Superior temporal gyrus (tissue), 1 donor: ENCODE data around the gene EHD4.

Experiments used
- DNase-seq: peaks from one replicate; pipeline ENCODE4 v3.0.0-alpha.2; 2016; ENCODE audit errors: extremely low spot score

Gene EHD4

DNA sequence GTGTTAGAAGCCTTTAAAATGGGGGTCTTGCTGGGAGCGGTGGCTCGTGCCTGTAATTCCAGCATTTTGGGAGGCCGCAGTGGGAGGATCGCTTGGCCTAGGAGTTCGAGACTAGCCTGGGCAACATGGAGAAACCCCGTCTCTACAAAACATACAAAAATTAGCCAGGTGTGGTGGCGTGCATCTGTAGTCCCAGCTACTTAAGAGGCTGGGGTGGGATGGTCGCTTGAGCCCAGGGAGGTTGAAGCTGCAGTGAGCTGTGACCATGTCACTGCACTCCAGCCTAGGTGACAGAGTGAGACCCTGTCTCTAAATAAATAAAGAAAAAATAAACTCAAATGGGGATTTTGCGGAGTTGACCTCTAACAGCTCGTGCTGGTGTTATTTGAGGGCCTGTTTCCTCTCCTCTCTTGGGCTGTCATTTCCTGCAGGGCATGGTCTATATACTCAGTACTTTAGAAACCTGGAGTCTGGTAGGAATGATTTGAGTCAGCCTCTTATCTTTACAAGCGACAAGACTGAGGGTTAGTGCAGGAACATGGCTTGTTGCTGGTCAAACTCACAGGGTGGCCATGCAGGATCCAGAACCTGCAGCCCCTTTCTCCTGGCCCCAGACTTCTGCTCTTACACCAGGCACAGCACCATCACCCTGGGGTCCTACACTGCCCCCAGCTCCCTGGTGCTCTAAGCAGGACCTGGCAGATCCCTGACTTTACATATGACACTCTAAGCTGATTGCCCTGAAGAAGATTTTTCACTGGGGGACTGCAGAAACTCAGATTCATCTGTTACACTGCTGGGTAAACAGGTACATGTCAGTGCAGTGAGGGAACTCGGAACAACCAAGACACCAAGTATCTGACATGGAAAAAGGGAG lies 15.1 kb downstream of the EHD4 start:
- no peak for DNase-seq

DNA sequence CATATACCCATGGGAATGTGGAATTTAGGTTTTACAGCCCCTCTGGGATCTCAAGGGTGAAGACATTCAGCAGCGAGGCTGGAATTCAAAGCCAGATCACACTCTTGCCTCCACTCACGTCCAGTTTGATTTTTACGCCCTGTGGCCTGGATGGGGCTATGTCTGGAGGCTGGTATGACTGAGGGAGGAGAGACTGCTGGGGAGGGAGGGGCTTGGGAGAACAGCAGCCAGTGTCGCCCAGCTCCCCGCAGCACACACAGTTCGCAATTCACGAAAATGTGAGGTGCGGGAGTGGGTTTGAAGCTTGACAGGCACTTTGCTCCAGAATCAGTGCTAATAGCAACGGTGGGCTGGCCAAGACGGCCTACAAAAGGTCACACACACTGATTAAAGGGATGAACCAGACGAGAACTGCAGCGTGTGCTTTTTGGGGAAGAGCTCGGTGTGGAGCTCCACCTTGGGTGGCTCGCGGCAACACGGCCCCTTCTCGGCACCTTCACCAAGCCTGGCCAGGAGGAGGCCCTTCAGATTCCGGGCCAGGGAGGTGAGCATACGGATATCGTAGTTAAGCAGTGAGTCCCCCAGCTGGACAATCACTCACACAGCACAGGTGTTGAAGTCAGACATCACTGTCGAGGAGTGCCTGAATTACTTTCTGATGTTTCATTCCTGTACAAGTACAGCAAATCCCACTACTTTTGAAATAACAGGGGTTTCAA lies 16.4 kb downstream of the EHD4 start:
- DNase-seq = no peak

DNA sequence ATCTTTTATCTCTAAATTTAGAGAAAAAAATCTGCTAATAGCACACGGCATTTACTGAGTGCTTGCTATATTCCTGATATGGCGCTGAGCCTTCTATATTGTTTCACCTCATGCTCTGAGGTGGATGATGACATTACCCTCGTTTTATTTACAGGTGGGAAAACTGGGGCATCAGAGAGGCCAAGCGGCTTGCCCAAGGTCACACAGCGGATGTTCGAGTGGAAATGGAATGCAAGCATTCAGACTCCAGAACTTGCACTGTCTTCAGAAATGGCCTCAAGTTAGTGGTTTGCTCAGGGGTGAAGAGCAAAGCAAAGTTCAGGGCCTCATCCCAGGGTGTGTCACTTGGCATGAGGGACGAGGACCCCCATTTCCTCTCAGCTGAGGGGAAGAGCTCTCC lies 17.3 kb downstream of the EHD4 start:
- no peak for DNase-seq

DNA sequence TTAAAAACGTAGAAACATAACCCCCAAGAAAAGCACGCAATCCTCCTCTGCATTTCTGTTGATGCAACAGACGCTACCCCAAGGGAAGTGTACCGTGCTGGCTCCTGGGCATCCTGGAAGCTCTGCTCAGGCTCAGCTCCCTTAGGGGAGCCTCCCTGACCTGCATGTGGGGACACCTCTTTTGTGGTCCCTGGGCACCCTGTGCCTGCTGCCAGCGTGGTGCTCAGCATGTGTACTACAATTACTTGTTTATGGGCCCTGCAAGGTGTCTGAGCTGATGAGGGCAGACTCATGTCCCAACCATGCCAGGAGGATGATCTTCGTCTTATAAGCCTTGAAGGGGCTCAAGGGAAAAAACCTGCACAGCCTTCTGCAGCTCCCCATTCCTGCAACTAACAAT lies 18.3 kb downstream of the EHD4 start:
- no peak for DNase-seq

DNA sequence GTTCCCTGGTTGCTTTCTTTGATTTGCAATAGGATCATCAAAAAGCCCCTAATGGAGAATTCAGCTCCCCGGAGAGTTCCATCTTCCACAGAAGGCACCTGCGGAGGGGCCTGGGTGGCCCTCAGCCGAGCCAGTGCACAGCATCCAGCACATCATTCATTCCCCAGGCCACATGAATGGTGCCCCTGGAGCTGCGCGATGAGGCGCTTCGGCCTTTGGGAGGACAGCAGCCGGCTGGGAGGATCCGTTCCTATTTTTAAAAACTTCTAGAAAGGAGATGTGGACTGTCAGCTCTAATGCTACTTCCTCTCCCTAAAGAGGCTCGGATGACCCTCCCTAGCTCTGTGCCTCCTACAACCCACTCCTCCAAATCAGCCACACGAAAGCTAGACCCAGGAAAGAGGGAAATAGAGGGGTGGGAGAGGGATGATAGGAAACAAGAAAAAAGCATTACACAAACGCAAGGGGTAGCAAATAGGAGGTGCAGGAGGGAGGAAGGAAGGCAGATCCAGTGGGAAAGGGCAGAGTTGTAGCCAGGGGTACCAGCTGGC lies 20.3 kb downstream of the EHD4 start:
- DNase-seq = no peak

DNA sequence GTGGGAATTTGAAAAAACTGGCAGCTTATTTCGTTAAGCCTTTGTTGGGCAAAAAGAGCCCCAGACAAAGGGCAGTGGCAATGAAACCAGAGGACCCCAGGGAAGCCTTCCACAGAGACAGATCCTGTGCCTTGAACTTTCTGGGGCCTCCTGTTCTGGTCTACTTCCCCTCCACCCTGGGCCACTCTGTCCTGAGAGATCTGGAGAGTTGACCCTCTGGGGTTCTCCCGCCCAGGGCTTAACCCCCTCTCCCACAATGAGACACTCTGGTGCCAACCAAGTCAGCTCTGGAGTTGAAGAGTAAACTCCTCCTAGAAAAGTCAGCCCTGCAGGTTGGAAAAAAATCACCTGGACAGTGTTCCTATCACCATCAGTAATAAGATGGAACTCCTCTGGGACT lies 20.8 kb downstream of the EHD4 start:
- DNase-seq = no peak

DNA sequence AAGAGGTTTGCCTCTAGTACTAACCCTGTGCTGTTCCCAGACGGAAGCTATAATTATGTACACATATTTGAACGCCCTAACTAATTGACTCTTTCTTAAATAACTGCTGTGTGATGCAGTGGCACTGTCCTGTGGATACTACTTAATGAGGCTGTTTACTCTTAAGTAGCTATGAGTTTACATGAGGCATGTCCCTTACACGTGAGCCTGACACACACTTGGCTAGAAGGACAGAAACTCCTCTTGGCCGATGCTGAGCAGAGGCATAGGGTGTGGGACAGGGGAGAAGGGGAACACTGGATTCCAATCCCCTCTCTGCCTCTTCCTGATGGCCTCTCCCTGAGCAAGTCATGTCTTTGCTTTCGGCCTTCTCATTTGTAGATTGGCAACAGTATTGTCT lies 21.9 kb downstream of the EHD4 start:
- no peak for DNase-seq

DNA sequence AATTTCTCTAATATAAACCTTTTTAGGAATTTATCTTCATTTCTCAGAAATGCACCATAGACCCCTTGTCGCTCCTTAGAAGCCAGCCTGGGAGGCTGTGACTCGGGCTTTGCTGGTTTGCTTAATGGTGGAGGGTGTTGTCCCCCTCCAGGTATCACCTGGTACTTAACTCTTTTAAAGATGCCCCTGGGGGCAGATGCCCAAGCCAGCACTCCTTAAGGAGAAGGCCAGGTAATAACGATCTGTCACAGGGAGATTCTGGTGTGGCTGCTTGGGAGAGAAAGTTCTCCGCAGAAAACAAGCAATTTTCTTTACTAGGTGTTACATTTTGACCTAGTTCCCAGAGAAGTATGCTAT lies 22.3 kb downstream of the EHD4 start:
- DNase-seq = no peak

DNA sequence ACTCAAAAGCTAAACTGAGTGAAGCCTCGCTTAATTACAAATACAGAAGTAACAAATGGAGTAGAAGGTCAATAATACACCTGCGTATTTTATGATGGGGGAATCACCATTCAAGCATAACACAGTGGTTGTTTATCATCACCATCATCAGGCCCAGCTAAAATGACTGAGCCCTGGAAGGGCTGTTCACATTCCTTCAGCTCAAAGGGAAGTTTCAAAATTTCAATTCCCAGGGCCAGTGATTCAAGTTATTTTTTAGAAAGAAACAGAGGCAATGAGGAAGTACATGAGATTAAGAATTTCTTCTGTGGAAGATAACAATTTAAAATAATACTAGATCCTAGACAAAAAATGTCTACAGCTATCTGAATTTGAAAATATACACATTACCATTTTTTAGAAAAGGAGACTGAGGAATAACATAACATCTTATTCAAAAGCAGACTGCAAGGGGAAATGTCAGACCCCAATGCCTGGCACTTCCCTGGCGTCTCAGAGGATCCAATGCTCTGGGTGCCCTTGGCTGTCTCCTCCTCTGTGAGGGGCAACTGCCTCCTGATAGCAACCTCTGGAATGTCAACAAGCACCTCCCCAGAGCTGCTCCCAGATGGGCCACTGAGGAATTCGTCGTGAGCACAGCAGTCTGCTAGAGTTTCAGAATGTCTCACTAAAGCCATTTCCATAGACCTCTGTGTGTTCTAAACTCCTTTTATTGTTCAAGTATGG lies 22.8 kb downstream of the EHD4 start:
- no peak for DNase-seq

DNA sequence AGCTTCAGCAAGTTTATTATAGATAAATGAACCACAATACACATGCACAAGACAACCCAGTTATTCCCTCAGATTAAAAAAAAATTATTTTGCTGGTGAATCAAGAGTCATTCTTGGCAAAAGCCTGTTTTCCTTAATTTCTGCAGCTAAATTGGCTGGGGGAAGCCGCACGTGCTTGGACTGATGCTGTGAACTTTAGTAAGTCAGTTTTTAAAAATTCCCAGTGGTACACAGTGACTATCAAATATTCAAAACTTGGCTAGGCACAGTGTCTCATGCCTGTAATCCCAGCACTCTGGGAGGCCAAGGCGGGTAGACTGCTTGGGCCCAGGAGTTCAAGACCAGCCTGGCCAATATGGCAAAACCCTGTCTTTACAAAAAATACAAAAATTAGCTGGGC lies 23.9 kb downstream of the EHD4 start:
- DNase-seq = no peak

DNA sequence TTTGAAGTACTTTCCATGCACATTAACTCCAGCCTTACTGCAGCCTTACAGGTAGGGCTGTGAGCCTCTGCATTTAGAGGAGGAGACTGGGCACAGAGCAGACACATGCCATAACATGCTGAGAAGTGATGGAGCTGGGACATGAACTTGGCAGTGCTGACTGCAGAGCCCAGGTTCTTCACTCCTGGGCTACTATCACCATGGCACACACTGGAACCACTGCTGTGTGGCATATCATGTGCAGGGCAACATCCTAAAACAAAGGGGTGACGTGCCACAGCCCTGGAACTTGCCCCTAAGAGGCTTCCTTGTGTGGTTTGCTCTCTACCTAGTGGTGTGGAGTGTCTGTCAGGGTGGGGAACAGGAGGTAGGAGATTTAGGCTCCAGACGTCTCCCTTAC lies 25.4 kb downstream of the EHD4 start:
- DNase-seq = no peak

DNA sequence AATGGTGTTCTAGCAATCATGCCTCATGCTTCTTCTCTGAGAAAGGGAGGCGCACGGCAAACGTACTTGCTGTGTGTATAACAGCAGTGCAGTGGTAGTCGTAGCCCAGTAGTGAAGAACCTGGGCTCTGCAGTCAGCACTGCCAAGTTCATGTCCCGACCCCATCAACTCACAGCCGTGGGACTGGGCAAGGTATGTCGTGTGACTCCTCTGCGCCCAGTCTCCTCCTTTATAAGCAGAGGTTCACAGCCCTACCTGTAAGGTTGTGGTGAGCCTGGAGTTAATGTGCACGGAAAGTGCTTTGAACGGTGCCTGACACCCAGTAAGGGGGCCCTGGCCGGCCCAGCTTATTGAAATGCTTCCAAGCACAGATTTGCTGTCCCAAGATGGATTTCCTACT lies 26.6 kb downstream of the EHD4 start:
- DNase-seq = no peak

DNA sequence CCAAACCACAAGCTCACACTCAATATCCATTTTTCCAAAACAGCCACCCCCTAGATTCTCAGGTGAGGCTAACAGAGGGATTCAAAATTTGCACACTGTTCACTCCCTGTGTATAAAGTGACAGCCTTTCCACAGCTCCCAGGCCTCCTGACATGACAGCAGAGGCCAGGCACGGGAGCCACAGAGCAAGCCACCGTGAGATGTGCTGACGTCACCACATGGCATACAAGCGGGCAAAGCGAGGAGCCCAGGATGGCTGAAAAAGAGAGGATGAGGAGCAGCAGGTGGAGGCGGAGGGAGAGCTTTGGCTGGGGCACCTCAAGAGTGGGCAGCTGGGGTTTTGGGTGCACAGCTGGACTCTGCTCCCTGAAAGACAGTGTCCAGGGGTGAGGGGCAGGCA lies 27.1 kb downstream of the EHD4 start:
- DNase-seq = no peak

DNA sequence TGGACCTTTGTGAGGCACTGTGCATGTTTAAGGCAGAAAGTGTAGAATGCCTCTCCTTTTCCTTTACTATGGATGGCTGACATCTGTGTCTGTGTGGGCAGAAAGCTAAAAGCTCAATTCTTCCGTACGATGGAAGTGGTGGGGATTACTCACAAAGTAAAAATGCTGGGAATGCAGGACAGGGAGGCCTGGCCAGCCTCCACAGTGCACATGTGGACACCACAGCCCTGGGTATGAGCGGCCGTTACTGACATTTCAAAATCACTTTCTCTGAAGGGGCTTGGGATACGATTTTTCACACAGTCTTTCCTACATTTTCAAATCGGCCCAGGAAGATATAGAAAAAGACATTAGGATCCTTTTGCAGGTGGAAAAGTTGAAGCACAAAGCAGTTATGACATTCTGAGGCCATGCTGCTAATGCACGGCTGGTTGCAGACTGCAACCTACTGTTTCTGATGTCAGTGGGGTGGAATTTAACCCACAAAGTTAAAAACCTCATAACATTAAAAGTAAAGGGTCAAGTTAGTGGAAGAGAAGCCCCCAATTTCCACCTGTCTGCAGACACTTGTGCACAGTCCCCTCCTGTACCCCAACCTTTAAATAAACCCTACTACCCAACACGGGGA lies 27.9 kb downstream of the EHD4 start:
- no peak for DNase-seq

DNA sequence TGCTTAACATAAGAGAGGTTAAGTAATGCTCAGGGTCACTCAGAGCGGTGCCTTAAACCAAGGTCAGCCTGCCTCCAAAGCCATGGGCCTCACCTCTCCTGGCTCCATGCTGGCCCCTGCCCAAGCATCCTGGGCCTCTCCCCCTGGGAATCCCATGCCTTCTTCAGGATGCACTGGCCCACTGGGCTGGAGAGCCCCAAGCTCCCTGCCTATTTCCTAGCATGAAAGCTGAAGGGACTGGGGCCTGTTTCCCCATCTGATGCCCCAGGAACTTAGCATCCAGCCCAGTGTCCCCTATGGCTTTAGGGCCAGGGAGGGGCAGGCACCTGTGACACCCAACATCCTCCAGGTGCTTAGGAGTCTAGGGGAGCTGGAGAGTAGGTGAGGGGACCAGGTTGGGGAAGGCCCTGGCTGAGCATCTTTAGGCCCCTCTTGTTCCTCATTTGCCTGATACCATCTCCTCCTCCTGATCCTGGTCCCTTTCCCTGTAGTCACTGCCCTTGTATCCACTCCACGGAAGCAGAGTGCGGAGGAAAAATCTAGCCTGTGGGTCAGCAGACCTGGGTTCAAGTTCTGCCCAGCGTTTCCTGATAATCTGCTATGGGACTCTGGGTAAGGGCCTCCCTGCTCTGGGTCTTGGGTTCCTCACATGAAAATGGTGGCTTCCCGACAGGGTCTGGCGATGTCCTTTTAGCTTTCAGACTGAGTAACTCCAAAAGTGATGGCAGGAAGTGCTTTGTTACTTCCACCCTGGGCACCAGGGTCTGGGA lies 28.6 kb downstream of the EHD4 start:
- DNase-seq = no peak

DNA sequence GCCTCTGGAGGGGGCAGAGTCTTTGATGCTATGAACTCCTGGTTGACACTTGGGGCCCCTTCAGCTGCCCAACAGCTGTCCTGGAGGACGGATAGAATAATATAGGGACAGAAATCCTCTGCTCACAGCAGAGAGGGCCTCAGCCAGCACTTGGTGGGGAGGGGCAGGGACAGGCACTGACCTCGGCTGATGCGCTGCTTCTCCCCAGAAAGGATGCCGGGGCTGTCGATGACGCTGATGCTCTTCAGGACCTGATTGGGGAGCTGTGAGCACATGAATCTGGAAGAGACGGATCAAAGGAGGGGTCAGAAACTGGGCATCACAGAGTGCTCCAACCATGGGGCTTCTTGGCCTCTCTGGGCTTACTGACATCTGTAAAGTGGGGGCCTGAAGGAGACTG lies 29.5 kb downstream of the EHD4 start:
- no peak for DNase-seq

DNA sequence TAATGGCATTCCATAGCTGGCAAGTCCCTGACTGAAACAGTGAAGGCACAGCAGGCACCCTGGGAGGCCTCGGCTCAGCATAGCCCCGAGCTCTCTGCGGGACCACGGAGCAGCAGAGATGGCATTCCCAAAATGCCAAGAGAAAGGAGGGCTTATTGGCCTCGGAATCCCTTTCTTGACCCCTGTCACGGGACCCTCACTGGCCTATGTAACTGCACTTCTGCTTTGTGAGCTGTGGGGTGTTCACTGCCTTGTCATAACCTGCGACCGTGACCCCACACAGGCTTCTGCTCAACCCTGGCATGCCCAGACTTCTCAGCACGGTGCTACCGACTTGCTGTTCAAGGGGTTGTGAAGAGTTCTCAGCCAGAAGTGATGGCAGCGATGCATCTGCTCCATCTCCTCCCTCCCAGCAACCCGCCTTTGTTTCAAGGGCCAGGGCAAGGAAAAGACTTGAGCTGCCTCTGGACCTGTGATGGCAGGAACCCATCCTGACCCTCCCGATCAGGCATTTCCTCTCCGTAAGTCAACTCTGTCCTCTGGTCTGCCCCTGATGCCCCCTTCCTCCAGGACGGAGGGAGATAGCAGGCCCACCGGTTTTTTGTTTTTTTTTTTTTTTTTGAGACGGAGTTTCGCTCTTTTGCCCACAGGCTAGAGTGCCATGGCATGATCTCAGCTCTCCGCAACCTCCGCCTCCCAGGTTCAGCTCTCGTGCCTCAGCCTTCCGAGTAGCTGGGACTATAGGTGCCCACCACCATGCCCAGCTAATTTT lies 30.5 kb downstream of the EHD4 start:
- DNase-seq = no peak

DNA sequence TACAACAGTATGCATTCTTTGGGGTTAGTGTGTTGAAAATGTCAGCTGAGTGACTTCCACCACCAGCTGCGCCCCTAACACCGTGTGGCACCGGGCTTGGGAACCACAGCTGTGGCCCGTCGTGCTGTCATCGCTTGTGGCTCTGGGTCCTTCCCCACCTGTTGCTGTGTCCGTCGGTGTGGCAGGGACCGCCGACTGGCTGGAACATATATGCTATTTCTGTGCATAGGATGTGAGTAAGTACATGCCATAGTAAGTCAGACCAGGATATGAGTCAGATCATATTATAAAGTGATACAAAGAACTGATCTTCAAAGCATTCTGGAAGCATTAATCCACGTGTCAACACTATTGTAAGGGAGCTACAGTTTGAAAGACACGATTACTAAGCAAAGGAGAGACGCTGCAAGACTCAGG lies 31.9 kb downstream of the EHD4 start:
- no peak for DNase-seq

DNA sequence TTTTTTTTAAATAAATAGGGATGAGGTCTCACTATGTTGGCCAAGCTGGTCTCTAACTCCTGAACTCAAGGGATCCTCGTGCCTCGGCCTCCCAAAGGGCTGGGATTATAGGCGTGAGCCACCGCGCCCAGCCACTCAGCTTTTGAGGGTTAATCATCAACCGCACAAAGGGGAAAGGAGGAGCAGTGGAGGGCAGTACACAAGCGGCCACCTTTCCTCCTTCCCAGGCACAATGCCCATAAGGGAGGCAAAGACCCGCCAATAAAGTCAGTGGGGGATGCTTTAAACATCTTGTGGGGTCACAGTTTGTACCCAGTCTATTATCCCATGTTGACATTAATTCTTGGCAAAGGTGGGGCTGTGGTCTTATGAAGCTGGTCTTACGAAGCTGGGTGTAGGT lies 32.4 kb downstream of the EHD4 start:
- no peak for DNase-seq

DNA sequence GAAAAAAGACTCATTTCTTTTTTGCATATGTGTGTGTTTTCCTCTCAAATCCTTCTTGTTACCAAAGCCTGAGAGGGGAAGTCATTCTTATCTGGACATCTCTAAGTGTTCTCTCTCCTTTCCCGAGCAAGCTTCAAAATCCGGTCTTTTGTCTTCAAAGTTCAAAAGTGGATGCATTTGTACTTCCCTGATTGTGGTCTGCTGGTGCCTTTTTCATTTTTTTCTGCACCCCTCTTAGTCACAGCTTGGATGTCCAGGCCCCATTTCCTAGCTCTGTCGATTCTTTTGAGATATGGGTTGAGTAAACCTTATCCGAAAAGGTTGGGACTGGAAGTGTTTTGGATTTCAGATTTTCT lies 34.8 kb downstream of the EHD4 start:
- DNase-seq = no peak
